ENCODE measurements around the gene CAMLG.

Gene CAMLG

DNA sequence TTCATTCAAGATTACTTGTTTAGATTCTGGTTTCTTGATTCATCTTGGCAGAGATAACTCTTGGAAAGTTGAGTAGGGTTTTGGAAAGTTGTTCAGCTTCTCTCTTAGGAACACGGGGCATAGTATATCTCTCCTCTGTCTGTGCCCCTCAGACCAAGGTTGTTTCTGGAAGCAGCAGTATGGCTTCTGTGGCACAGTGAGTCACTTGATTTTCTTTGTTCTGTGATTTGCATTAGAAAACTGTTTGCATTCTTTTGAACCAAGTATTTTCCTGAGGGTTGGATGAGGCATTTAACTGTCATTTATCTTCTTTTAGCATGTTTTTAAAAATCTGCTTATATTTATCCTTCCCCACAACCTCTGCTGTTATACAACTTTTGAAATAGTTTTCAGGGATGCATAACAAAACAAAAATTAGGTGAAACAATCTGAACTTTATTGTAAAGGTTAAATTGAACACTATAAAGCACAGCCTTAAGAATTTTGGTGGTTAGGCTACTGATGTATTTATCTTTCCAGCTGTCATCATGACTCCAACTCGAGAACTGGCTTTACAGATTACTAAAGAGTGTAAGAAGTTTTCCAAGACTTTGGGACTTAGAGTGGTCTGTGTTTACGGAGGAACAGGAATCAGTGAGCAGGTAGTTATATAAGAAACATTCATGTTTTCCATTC is 46.7 kb downstream of the CAMLG start:
- DNase-seq (ENCODE audit: extremely low read depth, low read depth), result peak; percentile 29
- TF ChIP-seq, protein P1, sequence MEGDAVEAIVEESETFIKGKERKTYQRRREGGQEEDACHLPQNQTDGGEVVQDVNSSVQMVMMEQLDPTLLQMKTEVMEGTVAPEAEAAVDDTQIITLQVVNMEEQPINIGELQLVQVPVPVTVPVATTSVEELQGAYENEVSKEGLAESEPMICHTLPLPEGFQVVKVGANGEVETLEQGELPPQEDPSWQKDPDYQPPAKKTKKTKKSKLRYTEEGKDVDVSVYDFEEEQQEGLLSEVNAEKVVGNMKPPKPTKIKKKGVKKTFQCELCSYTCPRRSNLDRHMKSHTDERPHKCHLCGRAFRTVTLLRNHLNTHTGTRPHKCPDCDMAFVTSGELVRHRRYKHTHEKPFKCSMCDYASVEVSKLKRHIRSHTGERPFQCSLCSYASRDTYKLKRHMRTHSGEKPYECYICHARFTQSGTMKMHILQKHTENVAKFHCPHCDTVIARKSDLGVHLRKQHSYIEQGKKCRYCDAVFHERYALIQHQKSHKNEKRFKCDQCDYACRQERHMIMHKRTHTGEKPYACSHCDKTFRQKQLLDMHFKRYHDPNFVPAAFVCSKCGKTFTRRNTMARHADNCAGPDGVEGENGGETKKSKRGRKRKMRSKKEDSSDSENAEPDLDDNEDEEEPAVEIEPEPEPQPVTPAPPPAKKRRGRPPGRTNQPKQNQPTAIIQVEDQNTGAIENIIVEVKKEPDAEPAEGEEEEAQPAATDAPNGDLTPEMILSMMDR (IDR thresholded peaks at IDR 0.05; ENCODE audit: low read depth, low read length), result no peak

DNA sequence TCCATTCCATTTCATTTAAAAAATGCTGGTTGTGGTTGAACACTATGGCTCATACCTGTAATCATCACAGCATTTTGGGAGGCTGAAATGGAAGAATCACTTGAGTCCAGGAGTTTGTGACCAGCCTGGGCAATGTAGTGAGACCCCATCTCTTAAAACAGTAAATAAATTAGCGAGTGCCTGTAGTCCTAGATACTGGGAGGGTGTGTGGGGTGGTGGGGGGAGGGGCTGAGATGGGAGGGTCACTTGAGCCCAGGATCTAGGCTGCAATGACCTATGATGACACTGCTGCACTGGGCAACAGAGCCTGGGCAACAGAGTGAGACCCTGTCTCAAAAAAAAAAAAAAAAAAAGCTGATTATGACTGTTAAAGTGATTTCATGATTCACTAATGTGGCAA is 49.3 kb downstream of the CAMLG start:
- no peak for DNase-seq (ENCODE audit: extremely low read depth, low read depth)
- TF ChIP-seq, protein P1 (IDR thresholded peaks at IDR 0.05; ENCODE audit: low read depth, low read length), result no peak

DNA sequence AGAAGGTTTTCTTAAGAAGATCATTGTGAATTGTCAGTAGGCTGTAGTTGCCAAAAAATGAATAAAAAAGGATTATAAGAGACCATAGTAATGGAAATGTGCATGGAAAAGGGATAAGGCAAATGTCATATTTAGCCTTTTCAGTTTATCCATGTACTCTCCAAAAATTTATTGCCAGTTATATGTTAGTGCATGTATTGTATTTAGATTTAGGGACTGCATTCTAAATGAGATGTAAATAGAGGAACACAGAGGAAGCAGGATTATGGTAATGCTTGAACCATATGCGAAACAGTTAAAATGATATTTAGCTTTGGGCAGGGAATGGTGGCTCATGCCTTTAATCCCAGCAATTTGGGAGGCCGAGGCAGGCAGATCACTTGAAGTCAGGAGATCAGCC is 53.2 kb downstream of the CAMLG start:
- no peak for DNase-seq (ENCODE audit: extremely low read depth, low read depth)
- TF ChIP-seq, protein P1 (IDR thresholded peaks at IDR 0.05; ENCODE audit: low read depth, low read length), result no peak

DNA sequence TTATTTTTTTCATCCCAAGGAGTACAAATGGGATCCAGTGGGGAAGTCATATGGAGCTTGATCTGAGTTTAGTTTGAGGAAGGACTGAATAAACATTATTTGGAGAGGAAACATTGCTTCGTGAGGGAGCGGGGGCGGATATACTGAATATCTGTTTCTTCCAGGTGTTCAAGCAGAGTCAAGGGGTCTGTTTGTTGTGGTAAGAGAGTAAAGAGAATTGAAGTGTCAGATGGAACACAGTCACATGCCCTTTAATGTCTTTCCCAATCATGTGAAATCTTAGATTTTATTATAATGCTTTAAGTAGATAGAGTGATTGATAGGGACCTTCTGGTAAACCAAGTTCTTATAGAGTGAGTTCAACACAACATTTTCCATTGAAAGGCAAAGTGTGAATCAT is 53.9 kb downstream of the CAMLG start:
- DNase-seq (ENCODE audit: extremely low read depth, low read depth), result no peak
- TF ChIP-seq, protein P1 (IDR thresholded peaks at IDR 0.05; ENCODE audit: low read depth, low read length), result no peak

DNA sequence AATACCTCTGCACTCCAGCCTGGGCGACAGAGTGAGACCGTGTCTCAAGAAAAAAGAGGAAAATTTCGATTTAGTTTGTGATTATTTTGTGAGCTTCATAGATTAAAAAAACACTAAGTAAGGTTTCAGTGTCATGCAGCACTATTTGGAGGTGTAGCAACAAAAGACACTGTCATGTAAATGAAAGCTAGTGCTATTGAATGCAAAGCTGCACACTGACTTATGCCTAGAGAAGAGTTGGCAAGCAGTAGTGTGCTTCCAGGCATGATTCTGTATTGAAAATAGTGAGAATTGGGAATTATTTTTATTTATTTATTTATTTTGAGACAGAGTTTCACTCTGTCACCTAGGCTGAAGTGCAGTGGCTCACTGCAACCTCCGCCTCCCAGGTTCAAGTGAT is 54.8 kb downstream of the CAMLG start:
- TF ChIP-seq, protein P1 (IDR thresholded peaks at IDR 0.05; ENCODE audit: low read depth, low read length), result no peak
- DNase-seq (ENCODE audit: extremely low read depth, low read depth), result no peak

DNA sequence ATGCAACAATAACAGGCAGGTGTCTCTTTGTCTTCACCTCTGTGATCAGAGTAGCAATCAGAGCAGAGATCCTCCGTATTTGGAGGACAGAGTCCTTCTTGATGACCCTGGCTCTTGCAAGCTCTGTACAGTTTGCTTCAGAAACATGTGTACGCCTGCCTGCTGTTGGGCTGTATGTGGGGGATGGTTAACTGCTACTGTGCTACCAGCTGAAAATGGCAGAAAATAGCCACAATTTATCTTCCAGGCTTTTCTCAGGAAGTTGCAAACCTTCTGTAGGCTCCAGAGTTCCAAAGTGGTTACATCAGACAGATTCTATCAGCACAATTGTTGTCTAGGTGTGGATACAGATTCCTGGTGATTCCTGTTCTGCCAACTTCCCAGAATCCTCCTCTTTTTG is 55.7 kb downstream of the CAMLG start:
- TF ChIP-seq, protein P1 (IDR thresholded peaks at IDR 0.05; ENCODE audit: low read depth, low read length), result no peak
- no peak for DNase-seq (ENCODE audit: extremely low read depth, low read depth)

DNA sequence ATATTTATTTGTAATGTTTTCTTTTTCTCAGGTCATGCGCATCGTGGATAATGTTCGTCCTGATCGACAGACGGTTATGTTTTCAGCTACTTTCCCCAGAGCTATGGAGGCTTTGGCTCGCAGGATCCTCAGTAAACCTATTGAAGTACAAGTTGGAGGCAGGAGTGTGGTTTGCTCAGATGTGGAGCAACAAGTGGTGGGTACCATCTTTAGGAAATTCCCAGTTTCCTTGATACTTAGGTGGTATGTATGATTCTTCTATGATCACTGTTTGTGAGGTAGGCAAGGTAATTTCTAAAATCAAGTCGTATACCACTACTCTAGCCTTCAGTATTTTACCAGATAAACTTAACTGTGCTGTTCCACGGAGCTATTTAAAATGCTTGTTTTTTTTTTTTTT is 56.5 kb downstream of the CAMLG start:
- no peak for DNase-seq (ENCODE audit: extremely low read depth, low read depth)
- TF ChIP-seq, protein P1 (IDR thresholded peaks at IDR 0.05; ENCODE audit: low read depth, low read length), result no peak

Measured in AG09319 (cell line).